ENCODE results near the gene USP32.

Gene USP32

DNA sequence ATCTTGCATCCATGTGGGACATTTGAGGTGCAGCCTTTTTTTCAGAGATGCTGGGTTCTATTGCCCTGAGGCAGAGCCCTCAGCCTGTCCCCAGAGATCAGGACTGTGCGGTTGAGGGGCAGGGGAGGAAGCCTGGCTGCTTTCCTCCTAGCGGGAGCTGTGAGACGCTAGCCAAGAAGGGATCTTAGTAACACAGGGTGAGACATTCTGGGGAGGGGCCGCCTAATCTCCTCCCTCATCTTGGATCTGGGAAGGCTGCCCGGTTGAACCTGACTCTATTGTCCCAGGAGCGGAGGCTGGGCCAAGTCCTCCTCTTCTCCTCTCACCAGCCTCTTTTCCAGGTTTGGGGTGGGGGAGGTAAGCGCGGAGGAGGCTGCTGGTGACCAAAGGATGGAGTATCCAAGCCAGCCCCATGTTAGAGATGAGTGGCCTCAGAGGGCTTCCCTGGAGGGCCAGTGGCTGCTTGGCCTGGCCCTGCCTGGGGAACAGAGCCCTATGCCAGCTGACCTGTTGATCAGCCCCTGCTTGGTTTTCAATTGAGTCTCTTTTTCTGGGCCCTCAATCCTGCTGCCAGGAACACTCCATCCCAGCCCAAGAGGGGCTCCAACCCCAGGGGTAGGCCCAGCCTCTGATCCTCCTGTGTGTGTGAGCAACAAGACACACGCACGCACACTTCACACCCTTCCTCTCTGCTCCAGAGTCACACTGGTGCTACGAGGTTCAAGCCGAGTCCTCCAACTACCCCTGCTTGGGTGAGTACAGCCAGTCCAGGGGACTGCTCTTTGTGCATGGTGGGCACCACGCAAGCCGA lies 237.1 kb downstream of the USP32 start:
- no peak for DNase-seq (ENCODE audit: low spot score)

DNA sequence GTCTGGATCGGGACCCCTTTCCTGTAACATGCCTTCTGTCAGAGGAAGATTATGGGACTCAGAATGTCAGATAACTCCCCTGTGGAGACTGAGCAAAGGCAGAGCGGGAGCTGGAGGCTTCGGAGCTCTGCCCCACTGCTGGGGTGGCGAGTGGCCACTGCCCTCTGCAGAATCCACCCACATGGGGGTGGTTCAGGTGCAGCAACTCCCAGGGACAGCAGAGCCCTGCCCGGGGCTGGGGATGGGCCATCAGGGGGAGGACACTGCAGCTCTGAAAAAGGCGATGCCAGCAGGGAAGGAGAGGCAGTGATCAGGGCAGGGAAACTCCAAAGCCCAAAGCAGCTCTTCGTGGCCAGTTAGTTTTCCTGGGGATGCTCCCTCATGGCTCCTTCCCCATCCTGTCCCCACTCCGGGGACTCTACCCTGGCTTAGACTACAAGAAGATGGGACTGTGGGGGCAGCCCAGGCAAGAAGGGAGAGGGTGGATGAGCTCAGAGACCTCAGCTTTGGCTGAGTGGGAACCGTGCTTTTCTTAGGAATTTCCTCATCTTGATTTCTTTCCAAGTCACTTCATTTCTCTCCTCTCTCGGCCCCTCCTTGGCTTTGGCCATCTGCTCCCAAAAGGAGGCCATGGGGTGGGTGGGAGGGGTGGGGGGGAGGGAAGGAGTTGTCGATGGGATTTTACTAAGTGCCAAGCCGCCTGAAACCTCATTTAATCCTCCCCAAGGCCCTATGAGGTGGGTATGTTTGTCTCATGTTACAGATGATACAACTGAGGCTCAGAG lies 238.1 kb downstream of the USP32 start:
- DNase-seq (ENCODE audit: low spot score) = no peak

DNA sequence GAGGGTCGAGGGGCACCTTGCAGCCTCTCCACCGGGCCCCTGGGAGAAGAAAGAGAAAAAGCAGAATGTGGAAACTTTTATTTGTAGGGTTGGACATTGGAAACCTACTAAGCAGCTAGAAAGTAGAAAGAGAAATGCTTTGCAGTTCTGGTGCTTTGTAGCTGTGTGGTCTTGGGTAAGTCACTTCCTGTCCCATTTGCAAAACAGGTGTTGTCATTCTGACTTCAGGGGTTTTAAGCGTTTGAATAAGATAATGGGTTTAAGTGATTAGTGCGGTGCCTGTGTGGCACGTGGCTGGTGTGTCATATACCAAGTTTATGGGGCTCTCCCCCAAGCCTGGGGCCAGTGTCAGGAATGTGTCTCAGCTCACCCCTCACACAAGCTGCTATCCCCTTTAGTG lies 240.6 kb downstream of the USP32 start:
- no peak for DNase-seq (ENCODE audit: low spot score)

DNA sequence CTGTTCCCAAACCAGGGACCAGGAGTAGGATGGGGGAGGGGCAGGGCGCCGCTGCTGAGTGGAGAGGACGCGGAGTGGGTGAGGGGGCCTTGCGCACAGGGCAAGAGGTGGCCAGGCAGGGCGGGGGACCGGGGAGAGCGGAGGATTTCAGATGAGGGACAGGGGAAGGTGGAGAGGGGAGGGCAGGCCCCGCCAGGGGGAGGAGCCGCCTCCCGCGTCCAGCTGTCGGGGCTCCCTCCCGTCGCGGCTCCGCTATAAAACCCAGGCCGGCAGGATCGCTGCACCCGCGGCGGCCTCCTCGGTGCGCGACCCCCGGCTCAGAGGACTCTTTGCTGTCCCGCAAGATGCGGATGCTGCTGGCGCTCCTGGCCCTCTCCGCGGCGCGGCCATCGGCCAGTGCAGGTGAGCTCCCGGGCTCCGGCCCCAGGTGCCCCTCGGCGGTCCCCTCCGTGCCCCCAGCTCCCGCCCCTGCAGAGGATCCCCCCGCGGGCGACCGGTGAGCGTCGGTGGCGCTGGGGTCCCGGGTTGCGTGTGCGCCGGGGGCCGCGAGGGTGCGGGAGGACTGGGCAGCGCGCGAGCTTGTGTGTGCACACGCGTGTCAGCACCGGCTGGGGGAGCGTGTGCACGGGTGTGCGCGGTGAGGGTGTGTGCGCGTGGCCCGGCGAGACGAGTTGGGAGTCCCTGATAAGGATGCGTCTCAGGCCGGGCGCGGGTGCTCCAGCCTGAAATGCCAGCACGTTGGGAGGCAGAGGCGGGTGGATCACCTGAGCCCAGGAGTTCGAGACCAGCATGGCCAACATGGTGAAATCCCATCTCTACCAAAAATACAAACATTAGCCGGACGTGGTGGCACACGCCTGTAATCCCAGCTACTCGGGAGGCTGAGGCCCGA lies 242.0 kb downstream of the USP32 start, which contains the start of gene CA4:
Gene CA4 (plus strand): TSS at position 283 of the 892 bp plus-strand sequence. CDS start 62 bp downstream, at position 345.
- DNase-seq (ENCODE audit: low spot score) = peak; percentile 51

DNA sequence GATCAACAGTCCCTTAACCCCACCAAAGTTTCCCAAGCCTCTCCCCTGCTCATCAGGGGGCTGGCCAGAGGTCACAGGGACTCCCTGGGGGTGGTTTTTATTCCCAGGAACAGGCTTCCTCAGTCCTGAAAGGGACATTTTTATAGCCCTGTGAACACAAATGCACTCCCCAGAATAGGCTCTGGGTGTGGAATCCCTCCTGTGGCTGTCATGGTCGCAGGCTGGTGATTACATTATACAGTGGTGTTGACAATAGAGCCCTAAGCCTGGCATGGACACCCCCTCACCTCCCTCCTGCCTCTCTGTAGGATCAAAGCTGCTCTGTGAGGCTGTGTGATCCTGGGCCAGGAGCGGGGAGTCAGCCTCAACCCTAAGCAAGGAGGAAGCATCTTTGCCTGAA lies 243.6 kb downstream of the USP32 start:
- DNase-seq (ENCODE audit: low spot score) = peak; percentile 51

DNA sequence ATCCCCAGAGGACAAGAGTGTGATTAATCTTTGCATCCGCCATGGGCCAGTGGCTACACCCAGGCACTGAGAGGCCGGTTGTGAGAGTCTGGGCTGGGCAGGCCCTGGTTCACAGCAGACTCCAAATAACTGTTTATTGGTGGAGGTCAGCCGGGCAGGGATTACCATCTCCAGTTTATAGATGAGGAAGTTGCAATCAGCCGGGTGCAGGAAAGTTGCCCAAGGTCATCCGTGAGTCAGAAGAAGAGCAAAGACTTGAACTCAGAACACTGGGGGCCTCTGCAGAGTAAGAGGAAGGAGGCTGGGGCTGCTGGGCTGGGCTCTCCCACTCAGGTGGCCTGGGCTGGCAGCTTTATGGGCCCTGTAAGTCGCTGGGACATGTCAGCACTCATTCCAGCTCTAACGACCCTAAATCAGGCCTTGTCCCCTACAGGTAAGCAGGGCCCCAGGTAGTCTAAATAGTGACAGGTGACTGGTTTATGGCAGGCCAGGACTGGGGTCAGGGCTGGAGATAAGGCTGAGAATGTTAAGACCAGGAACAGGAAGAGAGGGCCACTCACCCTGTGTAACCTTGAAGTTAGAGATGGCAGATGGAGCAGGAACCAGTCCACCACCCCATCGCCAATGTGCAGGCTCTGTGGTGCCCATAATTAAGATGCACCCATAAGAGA lies 244.2 kb downstream of the USP32 start:
- peak; percentile 46 for DNase-seq (ENCODE audit: low spot score)

DNA sequence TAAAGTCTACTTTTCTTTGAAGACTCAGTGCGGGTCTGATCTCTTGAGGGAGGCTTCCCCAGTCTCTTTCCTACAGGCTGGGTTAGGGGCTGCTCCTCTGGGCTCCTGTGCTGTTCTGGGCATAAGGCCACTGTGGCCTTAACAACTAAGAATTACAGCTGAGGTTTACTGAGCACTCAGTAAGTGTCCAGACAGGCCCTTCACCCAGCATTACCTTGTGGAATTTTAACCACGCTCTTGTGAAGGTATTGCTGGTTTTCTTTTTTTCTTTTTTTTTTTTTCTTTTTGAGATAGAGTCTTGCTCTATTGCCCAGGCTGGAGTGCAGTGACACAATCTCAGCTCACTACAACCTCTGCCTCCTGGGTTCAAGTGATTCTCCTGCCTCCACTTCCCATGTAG lies 245.7 kb downstream of the USP32 start:
- no peak for DNase-seq (ENCODE audit: low spot score)

DNA sequence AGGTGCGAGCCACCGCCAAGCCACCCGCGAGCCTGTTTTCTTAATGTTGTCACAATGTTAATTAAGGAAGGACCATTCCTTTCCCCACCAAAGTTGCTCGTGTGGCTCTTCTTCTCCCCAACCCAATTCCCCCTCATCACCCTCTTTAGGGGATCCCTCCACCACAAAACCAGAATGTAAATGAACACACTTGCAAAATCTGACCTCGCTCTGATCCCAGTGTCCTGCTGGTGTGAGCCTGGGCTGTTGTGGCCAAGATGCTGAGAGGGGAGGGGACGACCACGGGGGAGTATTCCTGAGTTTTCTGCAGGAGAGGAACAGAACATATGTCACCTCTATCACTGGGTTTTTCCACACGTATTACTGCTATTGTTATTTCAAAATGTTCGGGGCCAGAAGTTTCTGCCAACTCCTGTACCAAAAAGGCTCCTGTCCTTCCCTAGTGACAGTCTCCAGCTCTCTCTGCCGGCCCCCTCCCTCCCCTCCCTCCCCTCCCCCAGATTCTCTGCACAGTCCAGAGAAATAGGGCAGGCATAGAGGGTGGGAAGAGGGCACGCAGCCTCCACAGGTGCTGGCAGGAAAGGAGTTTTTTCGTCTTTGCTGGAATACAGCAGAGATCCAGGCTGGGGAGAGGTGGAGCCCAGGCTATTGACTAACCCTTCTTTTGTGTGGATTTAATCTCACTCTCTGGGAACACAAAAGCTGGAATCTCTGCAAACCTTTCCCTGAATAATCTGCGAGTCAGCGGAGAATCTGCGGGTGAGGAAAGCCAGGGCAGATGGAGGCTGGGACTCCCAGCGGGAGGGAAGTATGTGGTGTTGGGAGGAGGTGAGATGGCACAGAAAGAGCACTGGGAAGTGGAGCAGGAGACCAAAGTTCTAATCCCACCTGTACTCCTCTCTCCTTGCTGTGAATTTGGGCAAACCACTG lies 246.7 kb downstream of the USP32 start:
- no peak for DNase-seq (ENCODE audit: low spot score)

DNA sequence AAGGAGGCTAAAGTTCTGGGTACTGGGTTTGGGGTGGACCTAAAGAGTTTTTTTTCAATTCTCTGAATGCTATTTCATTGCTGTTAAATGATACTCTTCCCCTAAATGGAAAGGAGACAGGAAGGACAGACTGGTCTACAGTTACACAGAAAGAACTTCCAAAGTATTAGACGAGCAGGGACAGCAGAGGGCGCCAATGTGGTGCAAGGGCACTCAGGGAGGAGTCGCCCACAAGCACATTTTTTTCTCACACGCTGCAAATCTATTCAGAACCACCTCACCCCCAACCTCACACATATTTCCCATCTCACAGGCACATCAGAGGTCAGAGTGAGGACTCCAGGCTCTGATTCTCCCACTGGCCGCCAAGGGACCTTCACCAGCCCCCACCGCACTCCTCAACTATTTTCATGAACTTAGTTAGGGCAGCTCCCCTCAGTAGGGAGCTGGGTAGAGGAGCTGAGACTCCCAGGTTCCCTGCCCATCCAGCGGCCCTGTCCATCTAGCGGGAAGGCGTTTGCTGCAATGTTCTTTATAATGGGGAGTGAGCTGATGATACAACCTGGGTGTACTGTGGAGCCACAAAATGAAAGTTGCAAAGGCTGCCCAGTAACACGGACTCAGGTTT lies 248.9 kb downstream of the USP32 start:
- DNase-seq (ENCODE audit: low spot score) = peak; percentile 98

DNA sequence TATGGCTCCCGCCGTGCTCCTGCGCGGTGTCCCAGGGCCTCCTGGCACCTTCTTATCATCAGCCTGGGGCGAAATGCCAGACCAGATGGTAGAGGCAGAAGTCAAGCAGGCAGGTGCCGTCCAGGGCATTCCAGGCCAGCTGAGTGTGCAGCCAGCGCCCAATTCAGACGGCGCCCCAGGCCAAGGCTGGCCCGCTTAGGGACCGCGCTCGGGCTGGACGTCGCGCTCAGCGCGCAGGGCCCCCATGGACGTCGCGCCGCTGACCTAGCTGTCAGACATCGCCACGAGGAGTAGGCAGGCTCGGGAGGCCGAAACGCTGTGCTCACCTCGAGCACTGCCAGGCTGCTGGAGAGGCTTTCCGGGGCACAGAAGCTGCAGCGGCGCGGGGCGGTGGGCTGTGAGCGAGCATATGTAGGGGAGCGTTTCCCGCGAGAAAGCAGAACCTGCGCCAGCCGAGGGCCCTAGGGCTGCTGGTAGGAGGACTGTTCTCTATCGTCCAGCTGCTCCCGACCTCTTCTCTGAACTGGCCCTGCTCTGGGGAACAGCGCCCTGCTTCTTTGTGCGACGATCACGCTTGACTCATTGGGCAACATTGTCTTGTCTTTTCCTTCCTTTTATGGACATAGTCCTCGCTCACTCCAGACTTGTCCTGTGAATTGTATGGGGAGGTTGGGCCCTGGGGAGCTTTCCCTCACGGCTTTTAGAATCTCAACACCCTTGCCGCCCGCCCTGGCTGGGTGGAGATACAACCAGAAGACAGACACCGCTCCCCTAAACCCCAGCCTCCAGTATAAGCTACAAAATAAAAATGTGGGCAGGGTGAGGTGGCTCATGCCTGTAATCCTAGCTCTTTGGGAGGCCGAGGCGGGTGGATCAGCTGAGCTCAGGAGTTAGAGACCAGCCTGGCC lies 250.6 kb downstream of the USP32 start:
- no peak for DNase-seq (ENCODE audit: low spot score)

DNA sequence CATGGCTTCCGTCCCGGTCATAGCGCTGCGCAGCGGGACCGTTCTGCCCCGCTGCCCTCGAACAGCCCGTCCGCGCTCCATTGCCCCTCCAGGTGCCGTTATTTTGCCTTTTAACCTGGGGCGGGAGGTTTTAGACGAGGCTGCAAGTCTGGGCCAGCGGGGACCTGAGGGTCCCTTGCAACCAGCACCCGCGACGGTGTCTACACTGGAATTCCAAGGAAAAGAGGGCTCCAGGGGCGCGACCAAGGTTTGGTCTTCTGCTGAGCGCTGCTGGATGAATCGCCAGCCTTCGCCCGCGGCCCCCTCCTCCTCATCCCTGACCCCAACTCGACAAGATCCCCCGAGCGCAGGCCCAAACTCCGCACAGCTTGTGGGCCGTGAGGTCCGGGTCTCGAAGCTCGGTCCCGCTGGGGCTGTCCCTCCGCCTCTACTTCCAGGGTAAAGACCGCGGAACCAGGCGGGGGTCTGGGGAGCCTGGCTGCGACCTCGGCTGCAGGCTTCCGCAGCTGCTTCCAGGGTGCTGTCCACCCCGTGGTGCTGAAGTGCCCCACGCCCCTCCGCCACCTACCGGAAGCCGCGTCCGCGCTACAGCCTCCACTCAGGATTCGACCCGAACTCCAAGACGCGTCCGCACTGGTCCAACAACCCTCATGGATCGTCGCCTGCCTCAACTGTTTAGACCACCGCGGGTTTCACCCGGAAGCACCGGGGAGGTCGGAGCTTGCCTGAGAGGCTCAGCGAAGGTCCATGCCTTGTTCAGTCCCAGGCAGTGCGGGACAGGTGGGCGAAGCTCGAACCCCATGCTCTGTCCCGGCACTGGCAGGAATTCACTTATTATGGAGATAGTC lies 252.3 kb downstream of the USP32 start:
- DNase-seq (ENCODE audit: low spot score) = peak; percentile 97

DNA sequence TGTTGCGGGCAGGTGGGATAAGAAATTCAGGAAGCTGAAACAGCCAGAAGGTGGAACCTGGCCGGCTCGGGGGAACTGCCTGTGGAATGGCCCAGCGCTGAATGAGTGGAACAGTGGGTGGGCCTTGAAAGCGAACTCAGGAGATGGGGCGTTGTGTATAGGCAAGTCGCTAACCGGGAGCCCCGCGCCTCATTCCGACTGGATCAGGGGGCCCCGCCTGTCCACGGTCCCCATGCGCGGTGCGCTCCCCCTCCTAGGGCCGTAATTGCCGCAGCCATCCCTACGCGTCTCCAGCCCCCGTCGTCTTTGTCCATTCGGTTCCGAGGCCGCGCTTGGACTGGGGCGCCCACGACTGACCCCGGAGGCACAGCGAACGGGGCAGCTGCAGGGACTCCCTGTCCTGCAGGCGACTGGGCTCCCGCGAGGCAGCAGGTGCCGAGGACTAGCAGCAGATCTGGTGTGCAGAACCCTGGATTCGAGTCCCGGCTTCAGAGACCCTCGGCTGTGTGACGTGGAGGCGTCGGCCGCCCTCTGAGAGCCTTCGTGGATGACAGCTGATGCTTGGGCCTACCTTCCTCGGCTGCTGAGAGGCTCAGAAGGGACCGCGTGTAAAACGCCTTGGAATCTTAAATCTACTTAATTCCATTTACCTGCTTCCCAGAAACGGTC lies 253.0 kb downstream of the USP32 start:
- no peak for DNase-seq (ENCODE audit: low spot score)

DNA sequence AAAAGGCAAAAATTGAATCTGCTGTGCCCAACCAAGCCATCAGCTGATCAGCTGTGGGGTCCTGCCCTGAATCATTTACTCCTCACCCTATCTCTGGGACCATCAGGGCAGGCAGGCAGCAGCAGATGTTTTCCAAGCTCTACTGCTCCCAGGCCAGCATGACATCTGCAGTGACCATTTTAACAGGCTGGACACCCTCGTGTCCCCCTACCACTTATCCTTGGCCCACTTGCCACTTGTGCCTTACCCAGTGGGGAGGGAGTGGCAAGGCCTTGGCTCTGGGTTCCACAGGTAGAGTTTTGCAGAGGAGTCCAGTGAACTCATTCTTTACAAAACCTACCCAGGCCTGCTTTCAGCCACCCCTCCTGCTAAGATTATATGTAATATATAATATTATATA lies 254.2 kb downstream of the USP32 start:
- no peak for DNase-seq (ENCODE audit: low spot score)

DNA sequence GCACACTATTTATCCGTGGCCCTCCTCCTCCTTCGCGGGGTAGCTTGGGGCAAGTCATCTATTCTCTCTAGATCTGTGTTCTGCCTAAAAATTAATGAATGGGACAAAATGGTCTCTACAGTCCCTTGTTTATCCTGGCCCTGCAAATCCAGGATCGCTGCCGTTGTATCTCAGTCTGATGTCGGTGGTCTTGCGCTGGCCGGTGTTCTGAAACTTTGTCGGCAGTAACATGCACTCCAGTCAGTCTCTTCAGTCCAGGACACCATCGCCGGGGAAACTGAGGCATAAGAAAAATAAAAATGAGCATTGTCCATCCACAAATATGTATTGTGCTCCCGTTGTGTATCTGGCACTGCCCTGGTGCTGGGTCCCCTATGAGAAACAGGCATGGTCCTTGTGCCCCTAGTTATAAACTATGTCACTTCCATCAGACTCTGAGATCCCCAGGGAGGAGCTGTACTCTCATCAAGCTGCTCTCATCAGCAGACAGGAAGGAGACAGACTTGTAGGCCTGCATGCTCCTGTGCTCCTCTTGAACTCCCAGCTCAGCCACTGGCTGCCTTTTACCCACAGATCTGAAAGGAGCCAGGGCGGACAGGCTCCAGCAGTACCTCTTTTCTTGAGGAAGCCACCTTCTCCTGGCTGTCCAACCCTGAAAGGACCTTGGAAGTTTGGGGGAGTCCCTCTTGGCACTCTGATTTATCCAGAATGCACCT lies 255.8 kb downstream of the USP32 start:
- no peak for DNase-seq (ENCODE audit: low spot score)

DNA sequence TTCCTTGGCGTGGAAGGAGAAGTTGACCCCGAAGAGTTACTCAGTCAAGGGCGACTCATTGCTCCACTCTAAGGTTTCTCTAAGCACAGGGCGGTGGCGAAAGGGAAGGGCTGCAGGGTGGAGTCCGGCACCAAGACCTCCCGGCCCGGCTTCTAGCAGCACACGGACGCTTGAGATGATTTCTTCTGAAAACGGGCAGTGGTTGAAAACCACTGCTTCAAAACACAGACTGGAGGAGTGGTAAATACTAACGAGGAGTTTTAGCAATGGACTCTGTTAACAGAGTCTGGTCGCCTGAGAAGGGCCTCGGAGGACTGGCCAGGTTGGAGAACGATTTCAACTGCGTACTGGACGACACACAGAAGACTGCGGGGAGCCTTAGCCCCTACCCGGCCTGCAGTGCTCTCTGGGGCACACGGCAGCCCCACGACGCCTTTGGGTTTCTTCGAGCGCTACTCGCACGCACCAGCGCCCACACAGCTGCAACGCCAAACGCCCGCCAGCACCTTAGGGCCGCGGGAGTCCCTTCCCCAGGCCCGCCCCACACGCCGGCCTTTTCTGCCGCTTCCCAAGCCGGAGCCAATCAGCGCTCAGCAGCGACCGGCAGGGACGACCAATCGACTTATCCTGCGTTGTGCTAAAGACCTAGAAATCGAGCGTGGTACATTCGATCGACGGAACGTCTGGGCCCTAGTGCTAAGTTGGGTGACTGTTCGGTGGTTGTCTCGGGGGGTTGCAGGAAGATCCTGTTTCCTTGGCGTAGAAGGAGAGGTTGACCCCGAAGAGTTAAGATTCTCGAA lies 256.6 kb downstream of the USP32 start:
- peak; percentile 99 for DNase-seq (ENCODE audit: low spot score)

Measured in HuH-7.5 (cell line).